ENCODE results near the gene C2orf69. TPM values are rescaled to one million over a fixed set of nuclear protein-coding genes. Genes with fewer than 3 reads are reported as not detected.
A peak's percentile ranks its signal among the peaks of the same experiment; 100 is the strongest.
"Not testable (repeated sequence)": the region's sequence is repeated elsewhere in the genome, so short reads cannot be mapped to it uniquely, and the experiment has no call there.

Gene C2orf69
- total RNA-seq, 1 donor from 2014 or later: 16.6 TPM

DNA sequence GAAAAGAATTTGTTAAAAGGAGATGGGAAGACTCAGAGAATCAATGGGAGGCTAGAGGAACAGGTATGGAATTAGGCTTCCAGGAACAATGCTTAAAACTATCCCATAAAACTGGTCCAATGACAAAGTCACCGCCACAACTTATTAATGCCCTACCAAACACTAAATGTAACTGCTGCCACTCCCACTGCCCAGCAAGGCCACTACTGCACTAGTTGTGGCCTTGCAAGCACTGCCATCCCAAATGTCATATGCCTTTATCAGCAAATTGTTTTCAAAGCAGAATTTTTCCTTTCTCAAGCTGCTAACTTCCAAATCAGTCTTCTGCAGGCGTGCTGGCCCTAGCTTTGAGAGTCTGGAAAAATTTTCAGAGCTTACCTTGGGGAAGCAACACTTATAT, 14.5 kb upstream of the C2orf69 start:
- Mint-ChIP-seq H3K27me3 (ENCODE audit: insufficient read depth) (peaks cover 8% of the 10 kb centered on the region), H3K9me3 (no peaks in the 10 kb centered on the region), H3K27ac (no peak overlapping the region), H3K4me3 (no peak overlapping the region), H3K36me3 (ENCODE audit: low read depth) (no peaks in the 10 kb centered on the region), H3K4me1 (ENCODE audit: low read depth) (no peaks in the 10 kb centered on the region)
- DNase-seq (ENCODE audit: low spot score): no peak
- intact Hi-C loops (cut with micrococcal nuclease): no loop called here

DNA sequence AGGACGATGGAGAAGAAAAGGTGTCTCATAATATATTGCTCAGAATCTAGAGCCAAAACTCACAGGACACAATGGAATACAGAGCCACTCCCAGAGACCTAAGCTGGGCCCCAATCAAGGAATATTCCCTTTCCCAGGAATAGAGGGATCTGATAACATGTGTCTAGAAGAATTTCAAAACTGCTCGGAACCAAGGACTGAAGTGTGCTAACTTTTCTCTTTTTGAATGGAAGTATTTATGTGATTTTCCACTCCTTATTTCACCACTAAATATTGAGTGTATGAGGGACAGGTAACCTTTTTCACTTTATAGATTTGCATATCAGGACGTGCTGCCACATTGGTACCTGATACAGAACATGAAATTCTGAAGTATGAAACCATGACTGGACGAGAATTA, 9.2 kb upstream of the C2orf69 start:
- H3K9me3 Mint-ChIP-seq: no peaks in the 10 kb centered on the region
- H3K27me3 Mint-ChIP-seq (ENCODE audit: insufficient read depth): peaks cover 26% of the 10 kb centered on the region
- intact Hi-C loops (cut with micrococcal nuclease): no loop called here
- H3K4me3 Mint-ChIP-seq: no peak overlapping the region
- no peak overlapping the region for H3K27ac Mint-ChIP-seq
- no peak for DNase-seq (ENCODE audit: low spot score)
- no peaks in the 10 kb centered on the region for H3K4me1 Mint-ChIP-seq (ENCODE audit: low read depth)
- H3K36me3 Mint-ChIP-seq (ENCODE audit: low read depth): no peaks in the 10 kb centered on the region

DNA sequence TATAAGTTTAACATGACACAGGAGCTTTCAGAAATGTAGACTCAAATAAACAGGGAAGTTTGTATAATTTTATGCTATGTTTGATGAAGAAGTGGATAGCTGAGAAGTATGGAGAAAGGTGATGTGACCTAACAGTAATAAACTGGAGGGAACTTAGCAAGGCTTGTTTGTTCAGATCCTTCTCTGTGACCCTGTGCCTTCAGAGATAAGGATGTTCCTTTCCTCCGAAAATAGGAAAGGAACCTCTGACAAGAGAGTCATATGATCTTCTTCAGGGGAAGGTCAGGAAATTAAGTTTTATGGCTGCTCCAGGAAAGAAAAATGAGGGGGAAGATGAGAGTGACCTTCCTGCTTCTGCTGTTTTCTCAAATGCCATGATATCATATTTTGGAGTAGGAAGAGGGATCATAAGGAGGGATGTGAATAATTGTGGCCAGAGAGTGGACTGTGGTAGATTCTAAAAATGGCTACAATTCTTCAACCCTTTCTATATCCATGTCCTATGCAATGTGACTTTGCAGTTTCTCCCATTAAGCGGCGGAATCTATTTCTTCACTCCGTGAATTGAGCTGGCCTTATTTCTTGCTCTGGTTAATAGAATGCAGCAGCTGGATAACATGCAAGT, 8.5 kb upstream of the C2orf69 start:
- DNase-seq (ENCODE audit: low spot score): no peak
- no peaks in the 10 kb centered on the region for H3K4me1 Mint-ChIP-seq (ENCODE audit: low read depth)
- no peaks in the 10 kb centered on the region for H3K36me3 Mint-ChIP-seq (ENCODE audit: low read depth)
- H3K4me3 Mint-ChIP-seq: no peak overlapping the region
- no peak overlapping the region for H3K27ac Mint-ChIP-seq
- intact Hi-C loops (cut with micrococcal nuclease): no loop called here
- peaks cover 26% of the 10 kb centered on the region for H3K27me3 Mint-ChIP-seq (ENCODE audit: insufficient read depth)
- no peaks in the 10 kb centered on the region for H3K9me3 Mint-ChIP-seq

GRCh38 chr2:199903111-199903510, 8.0 kb upstream of the C2orf69 start:
- DNase-seq (ENCODE audit: low spot score): no peak
- Mint-ChIP-seq H3K9me3 (no peaks in the 10 kb centered on the region), H3K27me3 (ENCODE audit: insufficient read depth) (peaks cover 26% of the 10 kb centered on the region), H3K4me1 (ENCODE audit: low read depth) (no peaks in the 10 kb centered on the region), H3K27ac (no peak overlapping the region), H3K36me3 (ENCODE audit: low read depth) (no peaks in the 10 kb centered on the region), H3K4me3 (no peak overlapping the region)
- intact Hi-C loops (cut with micrococcal nuclease): no loop called here

DNA sequence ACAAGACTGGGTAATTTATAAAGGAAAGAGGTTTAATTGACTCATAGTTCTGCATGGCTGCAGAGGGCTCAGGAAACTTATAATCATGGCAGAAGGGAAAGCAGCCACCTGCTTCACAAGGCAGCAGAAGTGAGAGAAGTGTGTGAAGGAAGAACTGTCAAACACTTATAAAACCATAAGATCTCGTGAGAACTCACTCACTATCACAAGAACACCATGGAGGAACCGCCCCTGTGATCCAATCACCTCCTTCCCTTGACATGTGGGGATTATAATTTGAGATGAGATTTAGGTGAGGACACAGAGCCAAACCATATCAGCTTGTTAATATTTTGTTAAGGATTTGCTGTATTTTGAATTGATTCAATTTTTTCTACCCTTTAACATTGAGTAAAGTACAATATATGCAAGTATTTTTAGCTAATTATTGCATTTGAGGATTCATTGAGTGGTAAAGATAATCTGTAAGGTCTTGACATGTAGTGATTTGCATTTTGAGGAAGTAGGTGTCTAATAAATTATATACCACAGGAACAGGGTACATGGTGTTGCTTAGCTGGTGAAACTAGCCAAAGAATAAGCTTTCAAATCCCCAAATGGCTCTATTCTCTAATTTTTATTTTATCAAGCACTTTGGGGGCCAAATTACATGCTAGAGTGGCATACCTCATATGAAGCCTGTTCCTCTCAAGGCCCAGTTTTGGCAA, 3.9 kb upstream of the C2orf69 start:
- peaks cover 23% of the 10 kb centered on the region for H3K27me3 Mint-ChIP-seq (ENCODE audit: insufficient read depth)
- H3K9me3 Mint-ChIP-seq: no peaks in the 10 kb centered on the region
- H3K36me3 Mint-ChIP-seq (ENCODE audit: low read depth): peaks cover 5% of the 10 kb centered on the region
- no peak for DNase-seq (ENCODE audit: low spot score)
- H3K27ac Mint-ChIP-seq: no peak overlapping the region
- intact Hi-C loops (cut with micrococcal nuclease): no loop called here
- peaks cover 17% of the 10 kb centered on the region for H3K4me1 Mint-ChIP-seq (ENCODE audit: low read depth)
- H3K4me3 Mint-ChIP-seq: no peak overlapping the region

- Mint-ChIP-seq H3K27ac (peak overlapping the region; percentile 92), H3K36me3 (ENCODE audit: low read depth) (peaks cover 14% of the 10 kb centered on the region), H3K4me3 (peak overlapping the region; percentile 100), H3K4me1 (ENCODE audit: low read depth) (peaks cover 39% of the 10 kb centered on the region), H3K27me3 (ENCODE audit: insufficient read depth) (peaks cover 7% of the 10 kb centered on the region), H3K9me3 (no peaks in the 10 kb centered on the region)
- intact Hi-C loops (cut with micrococcal nuclease): loop anchor here (1.0 to 5.0 kb wide), 7 partner anchors 45 to 1872 kb away; partner anchors contain the start of genes ALS2, BZW1, CFLAR and FTCDNL1
- no peak for DNase-seq (ENCODE audit: low spot score)
Observed at GRCh38 chr2:199910338-199911051, 598 bp upstream of the C2orf69 start.

DNA sequence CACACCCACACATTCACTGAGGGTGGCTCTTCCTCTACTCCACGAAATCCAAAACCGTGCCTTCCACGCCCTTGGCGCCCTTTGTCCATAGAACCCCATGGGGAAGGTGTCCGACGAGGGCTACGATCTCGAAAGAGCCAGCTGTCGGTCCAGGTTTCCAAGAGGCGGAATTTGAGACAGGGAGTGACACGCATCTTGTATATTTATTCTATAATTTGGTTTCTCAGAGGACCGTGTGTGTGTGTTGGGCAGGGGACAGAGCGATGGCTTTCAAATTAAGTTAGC, 726 bp downstream of the C2orf69 start:
- DNase-seq (ENCODE audit: low spot score): no peak
- peak overlapping the region; percentile 100 for H3K4me3 Mint-ChIP-seq
- H3K36me3 Mint-ChIP-seq (ENCODE audit: low read depth): peaks cover 26% of the 10 kb centered on the region
- intact Hi-C loops (cut with micrococcal nuclease): loop anchor here (1.0 to 5.0 kb wide), 7 partner anchors 43 to 1870 kb away; partner anchors contain the start of genes ALS2, BZW1, CFLAR and FTCDNL1
- H3K9me3 Mint-ChIP-seq: peaks cover 11% of the 10 kb centered on the region
- peaks cover 39% of the 10 kb centered on the region for H3K4me1 Mint-ChIP-seq (ENCODE audit: low read depth)
- H3K27ac Mint-ChIP-seq: peak overlapping the region; percentile 99
- no peaks in the 10 kb centered on the region for H3K27me3 Mint-ChIP-seq (ENCODE audit: insufficient read depth)

DNA sequence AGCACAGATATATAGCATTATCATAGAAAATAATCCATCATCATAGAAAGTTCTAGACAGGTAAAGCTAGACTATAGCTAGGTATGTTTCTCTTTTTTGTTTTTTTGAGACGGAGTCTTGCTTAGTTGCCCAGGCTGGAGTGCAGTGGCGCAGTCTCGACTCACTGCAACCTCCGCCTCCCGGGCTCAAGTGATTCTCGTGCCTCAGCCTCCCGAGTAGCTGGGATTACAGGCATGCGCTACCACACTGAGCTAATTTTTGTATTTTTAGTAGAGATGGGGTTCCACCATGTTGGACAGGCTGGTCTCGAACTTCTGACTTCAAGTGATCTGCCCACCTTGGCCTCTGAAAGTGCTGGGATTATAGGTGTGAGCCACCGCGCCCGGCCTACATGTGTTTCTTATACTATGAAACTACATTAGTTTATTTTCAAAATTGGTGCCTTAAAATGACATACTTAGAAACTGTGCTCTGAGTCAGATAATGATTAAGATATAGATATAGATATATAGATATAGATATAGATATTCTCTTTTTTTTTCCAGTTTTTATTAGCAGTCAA, 1.5 kb downstream of the C2orf69 start:
- intact Hi-C loops (cut with micrococcal nuclease): loop anchor here (5.0 kb wide), 3 partner anchors 555 to 1870 kb away; partner anchors contain the start of genes ALS2 and CFLAR
- H3K4me3 Mint-ChIP-seq: peak overlapping the region; percentile 100
- not testable (repeated sequence) for H3K27me3 Mint-ChIP-seq (ENCODE audit: insufficient read depth); H3K27ac Mint-ChIP-seq; DNase-seq (ENCODE audit: low spot score)
- peaks cover 39% of the 10 kb centered on the region for H3K4me1 Mint-ChIP-seq (ENCODE audit: low read depth)
- H3K36me3 Mint-ChIP-seq (ENCODE audit: low read depth): peaks cover 32% of the 10 kb centered on the region
- H3K9me3 Mint-ChIP-seq: peaks cover 14% of the 10 kb centered on the region

GRCh38 chr2:199914372-199914958, 3.4 kb downstream of the C2orf69 start:
- intact Hi-C loops (cut with micrococcal nuclease): loop anchor here (5.0 kb wide), 3 partner anchors 553 to 1868 kb away; partner anchors contain the start of genes ALS2 and CFLAR
- peak overlapping the region; percentile 37 for H3K4me3 Mint-ChIP-seq

GRCh38 chr2:199916980-199917379, 5.9 kb downstream of the C2orf69 start:
- Mint-ChIP-seq H3K4me1 (ENCODE audit: low read depth) (peaks cover 22% of the 10 kb centered on the region), H3K27me3 (ENCODE audit: insufficient read depth) (no peaks in the 10 kb centered on the region), H3K27ac (no peak overlapping the region), H3K4me3 (no peak overlapping the region), H3K36me3 (ENCODE audit: low read depth) (peaks cover 39% of the 10 kb centered on the region), H3K9me3 (peaks cover 14% of the 10 kb centered on the region)
- DNase-seq (ENCODE audit: low spot score): no peak
- intact Hi-C loops (cut with micrococcal nuclease): loop anchor here (1.0 kb wide), 1 partner anchor 22 kb away; no protein-coding TSS in a partner anchor

More at GRCh38 chr2:199914372-199914958, 3.4 kb downstream of the C2orf69 start:
- Mint-ChIP-seq H3K4me1 (ENCODE audit: low read depth) (peaks cover 39% of the 10 kb centered on the region), H3K9me3 (peaks cover 14% of the 10 kb centered on the region), H3K27me3 (ENCODE audit: insufficient read depth) (no peaks in the 10 kb centered on the region), H3K36me3 (ENCODE audit: low read depth) (peaks cover 42% of the 10 kb centered on the region), H3K27ac (no peak overlapping the region)
- DNase-seq (ENCODE audit: low spot score): no peak

DNA sequence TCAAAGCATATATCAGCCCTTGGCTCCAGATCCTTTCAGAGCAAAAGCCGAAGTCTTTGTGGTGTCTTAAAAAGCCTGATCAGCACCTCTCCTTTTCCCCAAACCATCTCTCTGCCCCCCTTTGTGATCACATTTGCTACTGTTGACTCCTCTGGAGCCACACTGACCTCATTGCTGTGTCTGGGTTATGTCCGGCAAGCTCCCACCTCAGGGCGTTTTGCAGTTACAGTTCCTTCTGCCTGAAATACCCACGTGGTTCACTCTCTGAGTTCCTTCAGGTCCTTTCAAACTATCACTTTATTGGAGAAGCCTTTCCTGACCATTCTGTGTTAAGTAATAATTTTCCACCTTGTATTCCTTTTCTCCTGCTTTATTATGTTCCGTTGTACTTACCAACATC, 11.8 kb downstream of the C2orf69 start:
- Mint-ChIP-seq H3K36me3 (ENCODE audit: low read depth) (peaks cover 26% of the 10 kb centered on the region), H3K4me3 (no peak overlapping the region), H3K4me1 (ENCODE audit: low read depth) (peaks cover 26% of the 10 kb centered on the region), H3K9me3 (no peaks in the 10 kb centered on the region), H3K27ac (no peak overlapping the region), H3K27me3 (ENCODE audit: insufficient read depth) (no peaks in the 10 kb centered on the region)
- intact Hi-C loops (cut with micrococcal nuclease): no loop called here
- no peak for DNase-seq (ENCODE audit: low spot score)

GRCh38 chr2:199923924-199924323, 12.8 kb downstream of the C2orf69 start:
- DNase-seq (ENCODE audit: low spot score): no peak
- no peak overlapping the region for H3K4me3 Mint-ChIP-seq
- no peaks in the 10 kb centered on the region for H3K27me3 Mint-ChIP-seq (ENCODE audit: insufficient read depth)
- H3K27ac Mint-ChIP-seq: no peak overlapping the region
- peaks cover 26% of the 10 kb centered on the region for H3K4me1 Mint-ChIP-seq (ENCODE audit: low read depth)
- no peaks in the 10 kb centered on the region for H3K9me3 Mint-ChIP-seq
- intact Hi-C loops (cut with micrococcal nuclease): no loop called here
- peaks cover 20% of the 10 kb centered on the region for H3K36me3 Mint-ChIP-seq (ENCODE audit: low read depth)
